ENCODE results near the gene C1QTNF1.

C1QTNF1 gene, protein sequence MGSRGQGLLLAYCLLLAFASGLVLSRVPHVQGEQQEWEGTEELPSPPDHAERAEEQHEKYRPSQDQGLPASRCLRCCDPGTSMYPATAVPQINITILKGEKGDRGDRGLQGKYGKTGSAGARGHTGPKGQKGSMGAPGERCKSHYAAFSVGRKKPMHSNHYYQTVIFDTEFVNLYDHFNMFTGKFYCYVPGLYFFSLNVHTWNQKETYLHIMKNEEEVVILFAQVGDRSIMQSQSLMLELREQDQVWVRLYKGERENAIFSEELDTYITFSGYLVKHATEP

DNA sequence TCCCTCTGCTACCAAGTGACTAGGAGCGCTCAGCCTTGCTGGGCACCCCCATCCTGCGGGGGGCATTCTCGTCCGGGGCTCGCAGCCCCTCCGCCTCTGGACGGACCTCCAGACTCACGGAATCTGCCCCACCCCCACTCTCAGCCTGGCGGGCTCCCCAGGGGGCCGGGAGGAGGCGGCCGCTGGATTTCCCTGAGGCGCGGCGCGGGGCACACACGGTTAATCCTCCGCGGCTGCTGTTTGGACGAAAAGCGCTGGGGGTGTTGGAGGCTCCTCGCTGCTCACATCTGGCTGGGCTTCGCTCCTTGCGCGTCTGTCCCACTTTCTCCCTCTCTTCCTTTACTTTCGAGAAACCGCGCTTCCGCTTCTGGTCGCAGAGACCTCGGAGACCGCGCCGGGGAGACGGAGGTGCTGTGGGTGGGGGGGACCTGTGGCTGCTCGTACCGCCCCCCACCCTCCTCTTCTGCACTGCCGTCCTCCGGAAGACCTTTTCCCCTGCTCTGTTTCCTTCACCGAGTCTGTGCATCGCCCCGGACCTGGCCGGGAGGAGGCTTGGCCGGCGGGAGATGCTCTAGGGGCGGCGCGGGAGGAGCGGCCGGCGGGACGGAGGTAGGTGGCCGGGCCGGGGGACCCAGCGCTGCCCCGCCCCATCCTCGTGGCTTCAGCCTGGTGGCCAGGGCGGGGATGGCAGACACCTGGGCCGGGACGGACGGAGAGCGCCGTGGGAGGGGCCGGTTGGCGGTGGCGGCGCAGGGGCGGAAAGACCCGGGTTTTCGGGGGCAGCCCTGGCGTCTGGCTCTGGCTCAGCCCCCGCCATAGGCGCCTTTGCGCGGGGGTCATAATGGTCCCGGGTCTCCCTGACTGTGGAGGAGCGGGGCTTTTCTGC, at the start of gene C1QTNF1:
C1QTNF1 (plus strand) TSS at position 284 of the 886 bp plus-strand sequence. CDS start 19,800 bp downstream, outside the sequence.
- DNase-seq (ENCODE audit: low read depth in 3 of 3, low spot score in 1 of 3), result no peak

DNA sequence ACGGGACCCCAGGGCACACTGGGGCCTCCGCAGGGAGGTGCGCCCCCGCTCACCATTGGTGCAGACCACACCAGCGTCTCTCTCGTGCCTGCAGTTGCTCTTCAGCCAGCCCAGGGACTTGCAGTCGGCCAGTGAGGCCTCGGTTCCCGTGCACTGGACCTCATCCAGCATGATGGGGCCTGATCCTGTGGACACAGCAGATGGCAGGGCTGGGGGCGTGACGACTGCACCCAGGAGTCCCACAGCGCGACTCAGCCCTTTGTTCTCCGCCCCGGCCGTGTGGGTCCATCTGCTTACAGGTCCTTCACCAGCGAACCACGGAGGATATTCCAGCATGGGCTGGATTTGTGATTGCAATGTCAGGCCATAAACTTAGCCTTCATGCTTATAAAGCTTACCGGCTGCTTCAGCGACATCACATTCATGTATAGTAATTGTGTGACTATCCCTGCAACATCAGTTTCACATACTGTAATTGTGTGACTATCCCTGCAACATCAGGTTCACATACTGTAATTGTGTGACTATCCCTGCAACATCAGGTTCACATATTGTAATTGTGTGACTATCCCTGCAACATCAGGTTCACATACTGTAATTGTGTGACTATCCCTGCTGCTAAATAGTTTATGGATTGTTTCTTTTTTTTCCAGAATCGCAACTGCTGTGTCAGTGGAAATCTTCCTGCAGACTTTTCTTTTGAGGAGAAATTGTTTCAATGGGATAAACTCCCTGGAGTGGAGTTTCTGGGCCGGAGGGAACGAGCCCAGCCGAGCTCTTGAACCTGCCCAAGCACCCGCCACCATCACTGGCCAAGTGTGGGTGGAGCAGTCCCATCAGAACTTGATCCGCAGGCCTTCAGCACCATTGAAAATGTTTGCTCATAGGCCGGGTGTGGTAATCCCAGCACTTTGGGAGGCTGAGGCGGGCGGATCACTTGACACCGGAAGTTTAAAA, 49.1 kb upstream of the C1QTNF1 start:
- DNase-seq (ENCODE audit: low read depth in 3 of 3, low spot score in 1 of 3), result no peak

DNA sequence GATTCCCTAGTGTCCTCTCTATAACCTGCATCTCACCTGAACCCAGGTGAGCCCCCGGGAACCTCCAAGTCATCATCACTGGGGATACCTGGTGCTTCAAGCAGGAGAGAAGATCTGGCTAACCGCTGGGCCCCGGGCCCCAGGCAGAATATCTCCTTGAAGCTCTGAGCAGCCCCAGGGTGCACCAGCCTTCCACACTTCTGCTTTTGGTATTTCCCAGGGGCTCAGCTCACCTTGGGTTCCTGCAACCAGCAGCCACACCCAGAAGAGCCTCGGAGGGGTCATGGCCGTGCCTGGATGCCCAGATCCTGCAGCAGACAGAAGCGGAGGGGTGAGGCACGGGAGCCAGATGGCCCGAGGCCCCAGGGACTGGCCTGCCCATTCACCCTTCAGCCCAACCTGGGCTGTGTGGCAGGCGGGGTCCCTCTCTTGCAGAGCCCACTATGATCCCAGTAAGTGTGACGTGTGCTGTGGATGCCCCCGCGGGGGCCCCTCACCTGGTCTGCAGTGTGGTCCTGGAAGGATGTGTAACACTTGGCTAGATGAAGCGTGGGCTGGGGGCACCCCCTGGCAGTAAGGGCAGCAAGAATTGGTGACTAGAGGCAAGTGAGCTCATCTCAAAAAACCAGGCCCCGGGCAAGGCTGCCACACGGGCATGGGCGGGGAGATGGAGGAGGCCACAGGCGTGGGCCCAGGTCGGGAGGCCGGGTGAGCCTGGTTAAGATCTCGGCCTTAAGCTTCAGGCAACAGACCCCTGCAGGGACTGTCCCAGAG, 46.9 kb upstream of the C1QTNF1 start:
- DNase-seq (ENCODE audit: low read depth in 3 of 3, low spot score in 1 of 3), result no peak

DNA sequence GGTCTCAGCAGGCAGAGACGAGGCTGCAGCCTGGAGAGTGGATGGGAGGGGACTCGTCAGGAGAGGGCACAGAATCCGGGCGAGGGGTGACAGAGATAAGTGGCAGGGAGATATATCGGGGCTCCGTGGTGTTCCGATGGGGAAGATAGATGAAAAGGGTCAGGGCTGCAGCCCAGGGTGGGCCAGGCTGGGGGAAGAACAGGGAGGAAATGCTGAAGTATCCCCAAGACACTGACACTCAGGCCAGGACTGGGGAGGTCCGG, 46.4 kb upstream of the C1QTNF1 start:
- DNase-seq (ENCODE audit: low read depth in 3 of 3, low spot score in 1 of 3), result no peak

DNA sequence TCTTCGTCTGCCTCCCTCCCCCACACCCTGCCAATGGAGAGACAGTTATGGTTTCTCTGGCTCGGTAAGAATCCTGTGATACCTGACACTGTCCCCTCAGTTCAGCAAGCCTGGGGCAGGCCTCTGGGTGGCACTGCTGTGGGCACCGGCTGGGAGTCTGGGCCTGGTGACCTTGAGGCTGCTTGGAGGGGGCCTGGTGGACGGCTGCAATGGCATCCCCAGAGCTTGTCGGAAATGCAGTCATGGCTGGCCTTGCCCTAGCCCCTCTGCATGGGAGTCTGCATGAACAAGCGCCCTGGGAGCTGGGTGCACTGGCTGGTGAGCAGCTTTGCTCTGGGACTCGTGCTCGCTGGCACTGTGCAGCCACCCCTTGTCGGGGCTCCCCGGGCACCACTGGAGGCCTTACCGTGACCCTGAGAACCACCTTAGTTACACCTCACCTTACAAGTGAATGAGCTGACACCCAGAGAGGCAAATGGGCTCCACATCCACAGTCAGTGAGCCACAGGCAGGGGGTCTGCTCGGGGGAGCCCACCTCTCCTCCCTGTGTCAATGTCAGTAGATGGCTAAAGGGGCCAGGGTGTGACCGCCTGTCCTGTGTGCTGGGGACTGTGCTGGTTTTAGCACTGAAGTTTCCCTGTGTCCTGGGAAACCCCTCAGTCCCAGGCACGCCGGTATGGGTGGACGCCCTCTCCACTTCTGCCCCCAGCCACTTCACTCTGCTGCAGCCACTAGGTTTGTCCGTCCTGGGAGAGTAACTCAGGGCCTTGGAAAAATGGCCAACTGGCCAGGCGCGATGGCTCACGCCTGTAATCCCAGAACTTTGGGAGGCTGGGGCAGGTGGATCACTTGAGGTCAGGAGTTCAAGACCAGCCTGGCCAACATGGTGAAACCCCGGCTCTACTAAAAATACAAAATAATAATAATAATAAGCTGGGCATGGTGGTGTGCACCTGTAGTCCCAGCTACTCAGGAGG, 45.7 kb upstream of the C1QTNF1 start:
- DNase-seq (ENCODE audit: low read depth in 3 of 3, low spot score in 1 of 3), result no peak

DNA sequence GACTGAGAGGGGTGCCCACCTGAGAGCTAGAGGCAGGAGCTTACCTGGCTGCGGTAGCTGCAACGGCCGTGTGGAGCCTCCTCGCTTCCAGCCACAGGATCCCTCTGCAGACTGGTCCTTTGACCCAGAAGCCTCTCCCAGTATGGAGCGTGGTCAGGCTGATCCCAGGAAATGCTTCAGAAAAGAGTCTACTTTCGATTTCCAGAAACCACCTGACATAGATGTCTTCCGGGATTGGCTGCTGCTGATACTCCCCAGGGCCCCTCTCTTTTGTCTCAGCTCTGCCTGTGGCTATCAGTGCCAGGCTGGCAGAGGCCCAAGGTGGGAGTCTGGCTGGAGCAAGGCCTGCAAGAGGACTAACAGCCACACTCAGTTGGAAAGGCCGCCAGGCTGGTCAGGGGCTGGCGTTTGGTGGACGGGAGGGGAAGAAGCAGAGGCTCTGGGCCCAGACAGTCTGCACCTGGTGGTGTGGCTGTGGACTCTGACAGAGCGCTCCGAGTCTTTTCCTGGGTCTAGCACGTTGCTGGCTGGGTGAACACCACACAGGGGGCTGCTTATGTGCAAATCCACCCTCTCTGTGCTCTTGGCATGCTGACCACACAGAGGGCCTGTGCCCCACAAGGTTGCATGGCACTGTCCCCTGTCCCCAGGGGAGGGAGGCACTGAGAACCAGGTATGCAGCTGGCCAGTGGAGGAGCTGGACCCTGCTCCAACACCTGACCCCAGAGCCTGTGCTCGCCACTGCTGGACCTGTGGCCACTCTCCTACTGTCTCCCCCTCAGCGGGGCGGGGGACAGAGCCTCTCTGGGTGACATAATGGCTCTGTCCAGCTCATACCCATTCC, 44.0 kb upstream of the C1QTNF1 start, which contains the start of gene LGALS3BP:
LGALS3BP (minus strand) TSS at position 144 of the 844 bp plus-strand sequence. CDS start 2,732 bp downstream, outside the sequence.
- DNase-seq (ENCODE audit: low read depth in 3 of 3, low spot score in 1 of 3), result no peak

DNA sequence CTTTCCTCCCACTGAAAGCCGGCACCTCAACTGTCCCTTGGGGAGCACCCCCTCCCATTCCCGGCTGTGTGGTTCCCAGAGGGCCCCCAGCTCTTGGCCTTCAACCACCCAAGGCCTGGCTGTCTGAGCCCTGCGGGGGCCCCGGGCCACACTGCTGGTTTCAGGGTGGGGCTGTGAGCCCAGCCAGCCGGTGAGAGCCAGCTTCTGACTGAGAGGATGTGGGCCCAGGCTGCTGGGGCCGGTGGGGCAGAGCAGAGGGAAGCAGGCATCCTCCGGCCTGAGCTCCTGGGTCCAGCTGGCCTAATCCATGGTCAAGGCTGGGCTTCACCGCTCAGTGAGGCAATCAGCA, 43.4 kb upstream of the C1QTNF1 start:
- no peak for DNase-seq (ENCODE audit: low read depth in 3 of 3, low spot score in 1 of 3)

DNA sequence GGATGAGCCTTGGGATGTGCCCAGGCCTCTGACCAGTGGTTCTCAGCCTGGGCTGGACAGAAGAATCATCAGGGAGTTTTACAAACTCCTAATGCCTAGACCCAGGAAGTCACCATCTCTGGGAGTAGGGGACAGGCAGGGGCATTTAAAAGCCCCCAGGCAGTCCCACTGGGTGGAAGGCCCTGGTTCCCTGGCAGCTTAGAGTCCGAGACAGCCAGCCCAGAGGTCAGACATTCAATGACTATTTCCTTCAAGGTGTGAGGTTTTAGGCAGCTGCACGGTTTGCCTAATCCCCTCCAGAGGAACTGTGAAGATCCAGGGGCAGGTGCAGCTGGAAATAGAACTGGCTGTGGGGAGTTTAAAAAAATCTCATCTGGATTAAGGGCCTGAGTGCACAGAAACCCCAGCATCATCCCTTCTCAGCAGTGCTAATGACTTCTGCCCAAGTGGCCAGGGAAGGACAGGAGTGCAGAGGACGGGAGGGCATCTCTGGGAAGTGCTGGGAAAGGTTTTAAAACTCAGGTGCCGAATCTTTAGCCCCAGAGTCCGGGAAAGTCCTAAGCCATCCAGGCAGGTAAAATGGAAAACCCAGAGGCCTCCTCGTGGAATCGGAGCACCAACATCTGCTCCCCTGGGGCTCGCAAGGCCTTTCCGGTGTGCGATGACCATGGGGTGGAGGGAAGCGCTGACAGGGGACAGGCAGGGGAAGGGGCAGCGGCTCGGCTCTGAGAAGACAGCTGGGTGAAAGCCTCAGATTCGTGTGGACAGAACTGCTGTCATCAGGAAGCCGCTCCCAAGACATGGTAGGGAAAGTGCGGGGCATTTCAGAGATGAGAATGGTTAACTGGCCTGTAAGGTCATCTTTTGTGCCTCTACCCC, 42.7 kb upstream of the C1QTNF1 start:
- DNase-seq (ENCODE audit: low read depth in 3 of 3, low spot score in 1 of 3), result no peak

DNA sequence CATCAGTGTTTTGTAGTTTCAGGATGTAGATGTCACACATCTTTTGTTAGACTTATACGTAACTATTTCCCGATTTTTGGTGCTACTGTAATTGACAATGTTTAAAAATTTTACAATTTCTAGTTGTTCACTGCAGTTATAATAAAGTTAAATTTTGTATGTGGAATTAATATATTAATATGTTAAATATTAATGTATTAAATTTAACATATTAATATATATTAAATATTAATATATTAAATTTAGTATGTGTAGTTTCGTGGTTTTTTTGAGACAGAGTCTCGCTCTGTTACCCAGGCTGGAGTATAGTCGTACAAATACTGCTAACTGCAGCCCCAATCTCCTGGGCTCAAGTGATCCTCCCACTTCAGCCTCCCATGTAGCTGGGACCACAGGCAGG, 38.6 kb upstream of the C1QTNF1 start:
- no peak for DNase-seq (ENCODE audit: low read depth in 3 of 3, low spot score in 1 of 3)

DNA sequence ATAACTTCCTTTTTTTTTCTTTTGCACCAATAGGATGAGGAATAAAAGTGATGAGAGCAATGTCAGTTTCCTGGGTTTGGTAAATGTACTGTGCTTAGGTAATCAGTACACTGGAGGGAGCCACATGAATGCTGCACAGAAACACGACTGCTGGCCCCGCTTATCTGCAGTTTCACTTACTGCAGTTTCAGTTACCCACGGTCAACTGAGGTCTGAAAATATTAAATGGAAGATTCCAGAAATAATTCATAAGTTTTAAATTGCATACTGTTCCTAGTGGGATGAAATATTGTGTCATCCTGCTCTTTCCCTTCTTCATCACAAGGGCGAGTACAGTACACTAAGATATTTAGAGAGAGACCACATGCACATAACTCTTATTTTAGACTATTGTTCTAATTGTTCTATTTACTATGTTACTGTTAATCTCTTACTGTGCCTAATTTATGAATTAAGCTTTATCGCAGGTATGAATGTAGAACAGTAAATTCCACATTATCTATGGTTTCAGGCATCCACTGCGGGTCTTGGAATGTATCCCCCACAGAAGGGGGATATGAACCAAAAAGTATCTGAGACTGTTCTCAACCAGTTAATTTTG, 37.8 kb upstream of the C1QTNF1 start:
- no peak for DNase-seq (ENCODE audit: low read depth in 3 of 3, low spot score in 1 of 3)

DNA sequence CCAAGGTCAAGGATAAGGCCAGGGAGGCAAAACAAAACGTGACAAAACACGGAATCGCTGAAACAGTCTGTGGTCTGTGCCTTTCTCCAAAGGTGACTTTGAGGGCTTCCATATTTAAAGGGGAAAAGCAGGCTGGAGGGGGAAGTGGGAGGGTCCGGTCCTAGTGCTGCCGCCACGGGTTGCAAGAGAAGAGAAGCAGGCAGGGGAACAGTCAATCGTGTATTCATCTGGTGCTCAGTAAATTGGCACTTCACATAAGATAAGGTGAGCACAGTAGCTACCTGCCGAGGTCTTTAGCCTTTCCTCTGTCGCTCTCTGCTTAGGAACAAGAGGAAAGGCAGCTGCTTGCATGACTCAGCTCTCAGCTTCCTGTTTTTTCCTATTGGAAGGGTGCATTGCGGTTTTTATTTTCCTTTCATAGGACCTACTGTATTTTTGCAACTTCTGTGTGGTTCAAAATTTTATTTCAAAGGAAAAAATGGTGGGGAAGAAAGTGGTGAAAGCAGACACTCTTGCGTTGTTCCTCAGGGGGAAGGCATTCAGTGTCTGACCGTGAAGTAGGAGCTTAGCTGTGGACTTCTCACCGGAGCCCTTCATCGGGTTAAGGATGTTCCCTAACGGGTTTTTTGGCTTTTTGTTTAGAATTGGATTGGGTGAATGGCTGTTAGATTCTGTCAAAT, 37.2 kb upstream of the C1QTNF1 start:
- DNase-seq (ENCODE audit: low read depth in 3 of 3, low spot score in 1 of 3), result no peak

DNA sequence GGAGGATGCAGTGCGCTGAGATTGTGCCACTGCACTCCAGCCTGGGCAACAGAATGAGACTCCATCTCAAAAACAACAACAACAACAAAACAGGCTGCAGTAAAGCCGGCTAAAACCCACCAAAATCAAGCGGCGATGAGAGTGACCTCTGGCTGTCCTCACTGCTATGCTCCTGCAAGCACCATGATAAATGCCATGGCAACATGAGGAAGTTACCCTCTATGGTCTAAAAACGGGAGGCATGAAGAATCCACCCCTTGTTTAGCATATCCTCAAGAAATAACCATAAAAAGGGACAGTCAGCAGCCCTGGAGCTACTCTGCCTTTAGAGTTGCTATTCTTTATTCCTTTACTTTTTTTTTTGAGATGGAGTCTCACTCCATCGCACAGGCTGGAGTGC, 35.8 kb upstream of the C1QTNF1 start:
- DNase-seq (ENCODE audit: low read depth in 3 of 3, low spot score in 1 of 3), result no peak

DNA sequence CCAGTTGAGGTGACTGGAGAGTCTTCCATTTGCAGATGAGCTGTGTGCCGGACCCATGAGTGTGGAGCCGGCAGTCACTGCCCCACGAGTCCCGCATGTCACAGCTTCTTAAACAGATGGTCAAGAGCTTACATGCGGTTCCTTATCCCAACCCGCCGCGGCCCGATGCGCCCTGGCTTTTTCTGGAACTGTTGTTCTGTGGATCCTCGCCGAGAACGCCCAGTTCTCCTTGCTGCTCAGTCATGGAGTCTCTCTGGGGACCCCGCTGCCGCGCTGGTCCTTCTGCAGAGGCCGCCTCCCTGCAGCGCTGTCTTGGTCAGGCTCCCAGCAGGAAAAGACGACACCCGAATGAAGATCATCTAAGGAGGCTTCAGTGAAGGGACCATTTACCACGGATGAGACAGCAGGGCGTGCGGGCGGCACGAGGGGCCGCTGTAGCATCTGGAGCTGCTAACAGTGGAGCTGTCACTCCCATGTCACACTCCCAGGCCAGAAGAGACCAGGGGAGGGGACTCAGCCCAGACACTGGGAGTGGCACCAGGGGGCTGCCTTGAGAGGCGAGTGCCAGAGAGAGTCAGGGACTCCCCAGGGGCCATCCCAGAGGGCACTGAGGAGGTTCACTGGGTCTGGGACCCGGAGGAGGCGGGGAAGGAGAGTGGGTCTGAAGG, 33.5 kb upstream of the C1QTNF1 start:
- DNase-seq (ENCODE audit: low read depth in 3 of 3, low spot score in 1 of 3), result no peak

DNA sequence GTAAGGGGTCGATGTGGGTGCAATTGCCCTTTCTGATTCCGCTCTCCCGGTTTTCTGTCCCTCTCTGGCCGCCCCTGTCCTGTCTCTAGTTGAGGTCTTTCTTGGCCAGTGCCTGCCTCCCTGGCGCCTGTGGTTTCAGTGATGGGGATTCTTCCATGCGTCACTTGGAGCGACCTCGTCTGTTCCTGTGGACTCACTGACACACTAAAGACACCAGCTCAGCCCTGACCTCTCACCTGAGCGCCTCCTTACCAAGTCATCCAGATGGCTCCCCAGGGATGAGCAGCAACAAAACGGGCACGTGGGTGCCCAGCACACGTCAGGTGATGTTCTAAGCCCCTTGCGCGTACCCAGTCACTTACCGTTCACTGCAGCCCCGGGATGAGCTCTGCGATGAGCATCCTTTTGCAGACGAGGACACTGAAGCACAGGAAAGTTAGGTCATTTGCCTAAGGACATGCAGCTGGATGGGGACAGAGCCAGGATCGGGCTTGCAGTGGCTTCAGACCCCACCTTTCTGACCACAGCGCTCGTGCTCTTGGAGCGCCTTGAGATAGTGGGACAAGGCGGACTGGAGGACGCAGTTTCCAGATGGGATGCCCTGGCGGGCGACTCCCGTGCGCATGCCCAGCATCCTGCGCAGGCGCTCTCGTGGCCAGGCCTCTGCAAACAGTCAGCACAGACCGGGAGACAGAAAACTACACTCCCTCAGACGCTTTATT, 32.8 kb upstream of the C1QTNF1 start:
- DNase-seq (ENCODE audit: low read depth in 3 of 3, low spot score in 1 of 3), result no peak

DNA sequence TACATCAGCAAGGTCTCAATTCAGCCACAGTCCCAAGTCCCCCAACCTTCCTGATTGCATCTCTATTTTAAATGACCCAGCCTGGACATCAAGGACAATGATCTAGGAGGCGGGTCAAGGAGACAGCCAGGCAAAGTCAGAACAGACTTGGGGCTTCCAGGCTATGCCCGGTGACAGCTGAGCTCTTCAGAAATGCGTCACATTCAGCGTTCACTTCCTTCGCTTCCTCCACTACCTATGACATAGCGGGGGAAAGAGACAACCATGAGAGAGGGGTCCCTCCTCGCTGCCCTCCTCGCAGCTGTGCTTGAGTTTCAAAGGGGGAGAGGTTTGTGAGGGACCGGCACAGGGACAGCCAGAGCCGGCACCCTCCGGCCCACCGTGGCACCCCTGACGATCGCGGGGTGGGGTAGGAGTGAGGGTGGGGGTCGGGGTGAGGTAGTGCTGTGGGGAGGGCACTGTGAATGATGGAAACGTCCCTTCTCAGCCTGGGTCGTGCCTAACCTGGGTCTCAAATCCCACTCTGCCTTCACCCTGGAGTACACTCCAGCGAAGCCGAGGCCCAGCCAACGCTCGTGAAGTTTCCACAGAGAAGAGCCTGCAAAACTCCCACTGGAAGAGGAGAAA, 31.9 kb upstream of the C1QTNF1 start:
- no peak for DNase-seq (ENCODE audit: low read depth in 3 of 3, low spot score in 1 of 3)
